OCI-LY1 (cell line): ENCODE measurements around the gene TSHZ3.

Experiments
- H2AFZ ChIP-seq: fragments of 200-600 bp; sonication (generic), shearing (Covaris generic); 2 replicates; pipeline ENCODE4 v1.6.0; 2014; ENCODE audit warnings: antibody characterized with exemption, mild to moderate bottlenecking, low read length
- H3F3A ChIP-seq: fragments of 200-600 bp; sonication (generic), shearing (Covaris generic); 2 replicates; pipeline ENCODE4 v1.6.0; 2014; ENCODE audit warnings: mild to moderate bottlenecking, antibody characterized with exemption, low read length, moderate library complexity; ENCODE audit not compliant: insufficient read depth
- H3K27ac ChIP-seq: fragments of 200-600 bp; sonication (generic); 2 replicates; pipeline ENCODE4 v1.5.1; 2014; ENCODE audit warnings: low read length, mixed run types, mild to moderate bottlenecking, low read depth; ENCODE audit not compliant: poor library complexity, severe bottlenecking
- H3K27me3 ChIP-seq: fragments of 200-600 bp; sonication (generic); 2 replicates; pipeline ENCODE4 v1.6.0; 2014; ENCODE audit warnings: antibody characterized with exemption, mild to moderate bottlenecking, low read length, moderate library complexity; ENCODE audit not compliant: insufficient read depth
- H3K36me3 ChIP-seq: fragments of 200-600 bp; sonication (generic); 2 replicates; pipeline ENCODE4 v1.6.1; 2014; ENCODE audit warnings: mild to moderate bottlenecking, antibody characterized with exemption, low read length, moderate library complexity, mixed read lengths; ENCODE audit not compliant: insufficient read depth
- H3K4me1 ChIP-seq: fragments of 200-600 bp; sonication (generic); 2 replicates; pipeline ENCODE4 v1.5.1; 2014; ENCODE audit warnings: mild to moderate bottlenecking, low read length, moderate library complexity; ENCODE audit not compliant: insufficient read depth, severe bottlenecking
- H3K4me2 ChIP-seq: fragments of 200-600 bp; sonication (generic), shearing (Covaris generic); 2 replicates; pipeline ENCODE4 v1.6.1; 2014; ENCODE audit warnings: low read length
- H3K4me3 ChIP-seq: fragments of 200-600 bp; sonication (generic); 2 replicates; pipeline ENCODE4 v1.5.1; 2014; ENCODE audit warnings: low read length, low read depth, mild to moderate bottlenecking, mixed read lengths; ENCODE audit not compliant: poor library complexity, severe bottlenecking
- H3K79me2 ChIP-seq: fragments of 200-600 bp; shearing (Covaris generic); 2 replicates; pipeline ENCODE4 v1.6.1; 2016; ENCODE audit warnings: mixed run types, low read length, mixed read lengths; ENCODE audit not compliant: insufficient read depth
- H3K9ac ChIP-seq: fragments of 200-600 bp; sonication (generic), shearing (Covaris generic); 2 replicates; pipeline ENCODE4 v1.6.1; 2014; ENCODE audit warnings: mild to moderate bottlenecking, low read length, mixed read lengths
- H3K9me2 ChIP-seq: fragments of 200-600 bp; sonication (generic), shearing (Covaris generic); 2 replicates; pipeline ENCODE4 v1.6.1; 2014; ENCODE audit warnings: low read depth, mild to moderate bottlenecking, low read length, mixed read lengths
- H3K9me3 ChIP-seq: fragments of 200-600 bp; shearing (Covaris generic); 2 replicates; pipeline ENCODE4 v1.6.1; 2014; ENCODE audit warnings: low read length, mixed read lengths
- H4K20me1 ChIP-seq: fragments of 200-600 bp; sonication (generic), shearing (Covaris generic); 2 replicates; pipeline ENCODE4 v1.6.0; 2016; ENCODE audit warnings: mild to moderate bottlenecking, low read length; ENCODE audit not compliant: insufficient read depth
- EZH2 ChIP-seq: fragments of 200-600 bp; sonication (generic), shearing (Covaris generic); IDR thresholded peaks from 2 replicates; pipeline ENCODE4 v1.8.0; 2017; ENCODE audit warnings: borderline replicate concordance, mixed run types, mild to moderate bottlenecking, antibody characterized with exemption, low read length, moderate library complexity, mixed read lengths
- TF ChIP-seq, protein P1 (sequence below): fragments of 200-600 bp; sonication (generic), shearing (Covaris generic); IDR thresholded peaks from 2 replicates; pipeline ENCODE4 v1.5.1; 2017; ENCODE audit warnings: mild to moderate bottlenecking, antibody characterized with exemption, low read length, moderate library complexity, mixed read lengths

TSHZ3 gene

DNA sequence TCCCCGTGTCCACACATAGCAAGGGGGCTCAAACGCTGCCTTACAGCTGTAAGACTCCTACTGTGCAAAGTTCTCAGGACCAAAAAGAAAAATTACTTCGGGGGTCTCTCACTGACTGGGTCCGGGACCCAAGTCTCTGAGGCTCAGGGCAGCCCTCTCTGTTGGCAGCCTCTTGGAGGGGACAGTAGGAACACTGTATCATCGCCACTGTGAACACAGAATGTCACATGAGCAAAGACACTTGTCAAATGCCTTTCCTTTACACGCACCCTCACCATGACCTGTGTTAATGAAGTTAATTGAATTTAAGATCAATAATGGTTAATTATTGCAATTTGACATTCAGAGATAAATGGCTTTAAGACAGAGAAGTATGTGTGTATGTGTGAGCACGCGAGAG is 49.6 kb downstream of the TSHZ3 start:
- H2AFZ ChIP-seq = no peak overlapping the region
- no peaks in the 10 kb centered on the region for H3K4me1 ChIP-seq
- no peaks in the 10 kb centered on the region for H3K36me3 ChIP-seq
- H3K9me2 ChIP-seq = no peaks in the 10 kb centered on the region
- no peaks in the 10 kb centered on the region for H3K27me3 ChIP-seq
- no peaks in the 10 kb centered on the region for H4K20me1 ChIP-seq
- no peak overlapping the region for H3K4me3 ChIP-seq
- no peaks in the 10 kb centered on the region for H3K79me2 ChIP-seq
- TF ChIP-seq EZH2 = no peak
- TF ChIP-seq, protein P1, sequence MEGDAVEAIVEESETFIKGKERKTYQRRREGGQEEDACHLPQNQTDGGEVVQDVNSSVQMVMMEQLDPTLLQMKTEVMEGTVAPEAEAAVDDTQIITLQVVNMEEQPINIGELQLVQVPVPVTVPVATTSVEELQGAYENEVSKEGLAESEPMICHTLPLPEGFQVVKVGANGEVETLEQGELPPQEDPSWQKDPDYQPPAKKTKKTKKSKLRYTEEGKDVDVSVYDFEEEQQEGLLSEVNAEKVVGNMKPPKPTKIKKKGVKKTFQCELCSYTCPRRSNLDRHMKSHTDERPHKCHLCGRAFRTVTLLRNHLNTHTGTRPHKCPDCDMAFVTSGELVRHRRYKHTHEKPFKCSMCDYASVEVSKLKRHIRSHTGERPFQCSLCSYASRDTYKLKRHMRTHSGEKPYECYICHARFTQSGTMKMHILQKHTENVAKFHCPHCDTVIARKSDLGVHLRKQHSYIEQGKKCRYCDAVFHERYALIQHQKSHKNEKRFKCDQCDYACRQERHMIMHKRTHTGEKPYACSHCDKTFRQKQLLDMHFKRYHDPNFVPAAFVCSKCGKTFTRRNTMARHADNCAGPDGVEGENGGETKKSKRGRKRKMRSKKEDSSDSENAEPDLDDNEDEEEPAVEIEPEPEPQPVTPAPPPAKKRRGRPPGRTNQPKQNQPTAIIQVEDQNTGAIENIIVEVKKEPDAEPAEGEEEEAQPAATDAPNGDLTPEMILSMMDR = no peak
- H3K27ac ChIP-seq = no peak overlapping the region
- H3K9ac ChIP-seq = no peak overlapping the region
- no peaks in the 10 kb centered on the region for H3F3A ChIP-seq
- H3K9me3 ChIP-seq = no peaks in the 10 kb centered on the region
- no peak overlapping the region for H3K4me2 ChIP-seq

DNA sequence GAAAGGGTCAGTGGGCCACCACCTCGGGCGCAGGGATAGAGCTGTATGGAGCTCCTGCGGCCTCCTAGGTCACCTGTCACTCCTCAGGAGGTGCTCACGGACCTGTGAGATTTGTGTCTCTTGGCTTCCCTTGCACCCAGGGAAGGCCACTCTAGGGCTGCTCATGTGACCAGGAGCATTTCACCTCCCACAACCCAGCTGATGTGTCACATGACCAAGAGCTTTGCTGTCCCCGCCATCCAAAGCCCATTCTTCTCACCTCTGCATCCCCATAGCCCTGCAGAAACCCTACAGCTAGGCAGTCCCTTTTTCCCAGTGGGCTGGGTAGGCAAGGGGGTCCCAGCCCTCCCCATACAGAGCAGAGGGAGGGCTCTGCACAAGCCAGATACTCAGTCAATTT is 51.2 kb downstream of the TSHZ3 start:
- Histone ChIP-seq H3K27me3 (no peaks in the 10 kb centered on the region), H2AFZ (no peak overlapping the region), H3K4me3 (no peak overlapping the region), H3K9me3 (no peaks in the 10 kb centered on the region), H3K9me2 (no peaks in the 10 kb centered on the region), H3F3A (no peaks in the 10 kb centered on the region), H3K4me2 (no peak overlapping the region), H4K20me1 (no peaks in the 10 kb centered on the region), H3K79me2 (no peaks in the 10 kb centered on the region), H3K9ac (no peak overlapping the region), H3K27ac (no peak overlapping the region), H3K4me1 (no peaks in the 10 kb centered on the region), H3K36me3 (no peaks in the 10 kb centered on the region)
- no peak for TF ChIP-seq EZH2

DNA sequence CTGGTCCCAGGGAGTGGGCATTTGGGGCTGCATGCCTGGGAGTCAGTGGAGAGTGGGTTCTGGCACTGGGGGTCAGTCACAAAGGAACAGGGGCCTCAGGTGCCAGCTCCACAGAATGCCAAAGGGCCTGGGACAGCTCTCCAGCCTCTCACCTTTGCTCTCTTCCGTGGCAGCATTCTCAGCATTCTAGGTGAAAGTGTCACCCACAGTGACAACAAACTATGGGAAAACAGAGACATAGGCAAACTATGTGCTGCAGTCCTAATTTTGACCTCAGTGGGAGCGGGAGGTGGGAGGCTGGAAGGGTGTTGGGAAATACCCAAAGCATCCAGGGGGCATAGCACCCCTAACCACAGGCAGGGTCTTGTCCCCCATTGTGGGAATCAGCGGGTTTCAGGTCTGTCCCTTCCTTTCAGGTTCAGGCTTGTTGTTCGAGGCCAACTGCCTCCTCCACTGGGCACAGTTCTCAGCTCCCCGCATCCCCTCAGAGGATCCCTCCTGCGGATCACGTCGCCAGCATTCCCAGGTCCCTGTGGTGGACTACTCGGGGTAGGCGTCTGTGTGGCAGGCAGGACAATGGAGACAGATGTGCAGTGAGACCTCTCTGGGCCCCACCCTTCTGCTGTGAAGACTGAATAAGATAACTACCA is 52.4 kb downstream of the TSHZ3 start:
- no peak overlapping the region for H3K27ac ChIP-seq
- H3F3A ChIP-seq = no peaks in the 10 kb centered on the region
- no peaks in the 10 kb centered on the region for H3K9me3 ChIP-seq
- no peak overlapping the region for H3K4me3 ChIP-seq
- no peak overlapping the region for H2AFZ ChIP-seq
- H3K79me2 ChIP-seq = no peaks in the 10 kb centered on the region
- H3K27me3 ChIP-seq = no peaks in the 10 kb centered on the region
- H3K4me2 ChIP-seq = no peak overlapping the region
- H3K9ac ChIP-seq = no peak overlapping the region
- H3K36me3 ChIP-seq = no peaks in the 10 kb centered on the region
- no peaks in the 10 kb centered on the region for H3K9me2 ChIP-seq
- TF ChIP-seq, protein P1 = no peak
- no peaks in the 10 kb centered on the region for H3K4me1 ChIP-seq
- no peaks in the 10 kb centered on the region for H4K20me1 ChIP-seq

DNA sequence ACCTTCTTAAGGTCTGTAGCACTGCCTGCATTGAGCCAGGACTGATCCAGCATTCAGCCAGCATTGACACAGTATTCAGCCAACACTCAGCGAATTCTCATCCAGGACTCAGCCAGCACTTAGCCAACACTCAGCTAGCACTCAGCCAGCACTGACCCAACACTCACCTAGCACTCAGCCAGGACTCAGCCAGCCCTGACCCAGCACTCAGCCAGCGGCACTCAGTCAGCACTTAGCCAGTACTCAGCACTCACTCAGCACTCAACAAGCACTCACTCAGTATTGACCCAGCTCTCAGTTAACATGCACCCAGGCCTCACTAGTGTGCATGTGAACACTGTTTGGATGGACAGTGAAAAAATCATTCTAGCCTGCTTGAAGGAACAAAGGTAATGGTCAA is 55.0 kb downstream of the TSHZ3 start:
- H3K27me3 ChIP-seq = no peaks in the 10 kb centered on the region
- no peaks in the 10 kb centered on the region for H3K36me3 ChIP-seq
- no peak for TF ChIP-seq EZH2
- TF ChIP-seq, protein P1 = no peak
- H4K20me1 ChIP-seq = no peaks in the 10 kb centered on the region
- H3K27ac ChIP-seq = no peak overlapping the region
- H2AFZ ChIP-seq = no peak overlapping the region
- H3K9me2 ChIP-seq = no peaks in the 10 kb centered on the region
- H3K9ac ChIP-seq = no peak overlapping the region
- H3K9me3 ChIP-seq = no peaks in the 10 kb centered on the region
- no peaks in the 10 kb centered on the region for H3K4me1 ChIP-seq
- H3K4me3 ChIP-seq = no peak overlapping the region
- H3K4me2 ChIP-seq = no peak overlapping the region
- no peaks in the 10 kb centered on the region for H3F3A ChIP-seq
- no peaks in the 10 kb centered on the region for H3K79me2 ChIP-seq
